Activated effector memory CD4-positive, alpha-beta T cell treated with Interleukin-2 at 50 U/mL for 16 hours (primary cell): ENCODE measurements around the gene ACTBL2.
"Not testable (repeated sequence)": the region's sequence is repeated elsewhere in the genome, so short reads cannot be mapped to it uniquely, and the experiment has no call there.

Experiments
- DNase-seq: peaks from one replicate; pipeline ENCODE4 v3.0.0-alpha.2; 2020

The ACTBL2 gene

DNA sequence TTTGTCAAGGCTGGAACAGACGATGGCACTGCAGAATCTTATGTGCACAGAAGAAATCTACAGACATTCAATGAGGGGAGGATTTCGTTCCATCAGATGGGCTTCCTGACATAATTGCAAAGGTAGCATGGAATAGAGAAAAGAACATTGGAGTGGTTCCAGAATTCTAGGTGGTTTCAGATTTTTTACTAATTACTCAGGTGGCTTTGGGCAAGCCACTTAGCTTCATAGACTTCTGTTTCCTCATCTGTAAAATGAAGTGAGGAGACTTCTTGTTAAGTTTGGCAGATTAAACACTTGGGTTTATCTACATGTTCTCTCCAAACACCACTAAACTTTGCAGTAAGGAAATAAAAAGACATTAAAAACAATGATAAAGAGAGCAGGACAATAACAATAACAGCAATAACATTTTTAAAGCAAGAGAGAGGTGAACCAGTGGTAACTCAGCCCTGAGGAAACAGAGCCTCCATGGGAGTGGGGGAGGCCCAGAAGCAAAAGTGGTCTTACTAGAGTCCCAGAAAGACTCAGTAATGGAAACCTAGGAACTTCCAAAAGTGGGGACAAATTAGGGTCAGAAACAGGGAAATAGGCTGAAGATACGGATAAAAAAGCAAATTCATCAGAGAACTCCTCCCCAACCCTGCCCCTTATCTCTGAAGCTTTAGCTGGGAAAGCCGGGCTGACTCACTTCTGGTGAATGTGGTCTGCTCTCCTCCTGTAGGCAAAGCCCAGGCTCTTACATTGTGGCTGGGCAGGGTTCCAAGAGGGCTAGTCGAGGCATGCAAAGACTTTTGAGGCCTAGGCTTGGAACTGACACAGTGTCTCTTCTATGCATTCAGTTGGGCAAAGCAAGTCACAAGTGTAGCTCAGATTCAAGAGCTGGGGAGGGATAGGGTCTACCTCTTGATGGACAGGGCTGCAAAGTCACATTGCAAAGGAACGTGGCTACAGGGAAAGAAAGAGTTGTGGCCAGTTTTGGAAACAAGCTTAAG is 11.8 kb upstream of the ACTBL2 start:
- peak; percentile 32 for DNase-seq

DNA sequence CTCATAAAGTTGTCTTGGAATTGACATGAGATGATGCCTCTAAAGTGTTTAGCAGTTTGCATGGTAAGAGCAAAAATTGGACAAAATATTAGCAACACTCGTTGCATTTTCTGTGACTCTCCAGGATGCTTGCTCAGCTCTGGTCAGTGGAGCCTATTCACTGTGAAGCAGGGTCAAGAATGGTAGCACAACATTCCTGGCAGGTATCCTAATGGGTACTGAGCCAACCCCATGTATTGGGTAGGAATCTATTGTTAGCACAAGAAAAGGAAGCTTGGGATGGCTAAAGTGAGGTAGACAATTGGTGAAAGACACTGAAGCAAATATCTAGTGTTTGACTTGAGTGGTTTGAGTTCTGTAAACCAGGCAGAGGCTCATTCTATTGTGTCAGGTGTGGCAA is 10.4 kb upstream of the ACTBL2 start:
- DNase-seq = no peak

DNA sequence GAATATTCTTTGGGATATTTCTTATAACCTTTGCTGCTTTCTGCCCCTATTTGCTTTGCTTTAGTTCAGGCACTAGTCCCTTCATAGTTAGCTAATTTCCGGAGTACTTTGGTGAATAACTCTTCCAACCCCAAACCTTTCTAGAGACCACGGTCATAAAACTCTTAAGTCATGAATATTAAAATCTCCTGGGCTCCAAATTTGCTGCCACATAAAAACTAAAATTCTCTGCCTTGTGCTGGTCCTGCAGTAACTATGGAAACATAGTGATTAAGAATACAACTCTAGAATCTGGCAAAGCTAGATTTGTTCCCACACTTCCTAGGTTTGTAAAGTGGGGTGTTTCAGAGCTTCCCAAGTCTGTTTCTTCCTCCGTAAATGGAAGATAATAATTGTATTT is 10.0 kb upstream of the ACTBL2 start:
- DNase-seq = no peak

DNA sequence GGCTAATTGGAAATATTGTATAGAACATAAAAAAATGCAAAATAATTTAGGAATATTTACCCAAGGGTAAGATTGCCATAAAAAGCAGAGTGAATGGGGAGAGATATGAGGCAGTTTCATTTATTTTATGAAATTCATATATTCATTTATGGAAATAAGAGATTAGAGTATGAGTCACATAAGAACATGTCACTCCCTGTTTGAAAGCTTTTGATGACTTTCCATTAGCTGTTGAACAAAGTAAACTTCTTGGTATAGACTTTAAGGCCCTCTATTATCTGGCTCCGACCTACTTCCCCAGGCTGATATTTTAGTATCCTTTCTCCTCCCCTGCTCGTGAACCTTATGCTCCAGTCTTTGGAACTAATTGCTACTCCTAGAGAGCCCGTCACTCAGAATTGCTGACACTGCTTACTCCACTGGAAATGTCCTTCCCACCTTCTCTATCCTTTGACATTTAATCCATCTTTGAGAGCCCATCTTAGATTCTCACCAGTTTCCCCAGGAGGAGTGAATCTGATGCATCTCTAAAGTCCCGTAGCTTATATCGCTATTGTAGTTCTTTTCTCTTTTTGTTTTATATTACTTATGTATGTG is 8.9 kb upstream of the ACTBL2 start:
- no peak for DNase-seq

DNA sequence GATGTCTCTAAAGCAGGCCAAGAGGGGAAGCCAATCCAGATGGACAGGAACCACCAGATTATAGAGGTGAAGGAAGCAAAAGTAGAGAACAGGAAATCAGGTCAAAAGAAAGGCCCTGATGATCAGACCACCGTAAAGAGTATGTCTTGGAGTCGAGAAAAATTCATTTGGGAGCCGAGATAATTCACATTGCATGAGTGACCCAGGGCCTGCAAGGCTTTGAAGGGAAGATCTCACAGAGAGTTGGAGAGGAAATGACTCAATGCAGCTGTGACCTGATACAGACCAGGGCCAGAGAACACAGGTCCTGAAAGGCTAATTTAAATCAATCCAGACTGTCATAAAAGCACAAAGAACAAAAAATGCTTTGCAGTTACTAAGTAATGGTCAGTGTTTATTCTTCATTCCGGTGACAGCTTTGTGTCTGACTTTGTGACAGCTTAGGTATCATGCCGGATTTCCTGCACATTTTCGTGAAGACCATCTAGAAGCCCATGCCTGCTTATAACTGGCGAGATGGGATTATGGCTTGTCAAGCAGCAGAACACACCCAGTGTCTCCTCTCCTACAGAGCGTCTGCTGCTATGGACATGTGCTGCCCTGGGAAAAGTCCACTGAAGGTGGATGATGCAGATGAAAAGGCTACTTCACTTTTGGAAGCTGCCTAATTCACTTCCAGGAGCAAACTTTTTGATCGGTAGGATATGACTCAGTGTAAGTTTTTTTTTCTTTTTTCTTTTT is 5.8 kb upstream of the ACTBL2 start:
- no peak for DNase-seq

DNA sequence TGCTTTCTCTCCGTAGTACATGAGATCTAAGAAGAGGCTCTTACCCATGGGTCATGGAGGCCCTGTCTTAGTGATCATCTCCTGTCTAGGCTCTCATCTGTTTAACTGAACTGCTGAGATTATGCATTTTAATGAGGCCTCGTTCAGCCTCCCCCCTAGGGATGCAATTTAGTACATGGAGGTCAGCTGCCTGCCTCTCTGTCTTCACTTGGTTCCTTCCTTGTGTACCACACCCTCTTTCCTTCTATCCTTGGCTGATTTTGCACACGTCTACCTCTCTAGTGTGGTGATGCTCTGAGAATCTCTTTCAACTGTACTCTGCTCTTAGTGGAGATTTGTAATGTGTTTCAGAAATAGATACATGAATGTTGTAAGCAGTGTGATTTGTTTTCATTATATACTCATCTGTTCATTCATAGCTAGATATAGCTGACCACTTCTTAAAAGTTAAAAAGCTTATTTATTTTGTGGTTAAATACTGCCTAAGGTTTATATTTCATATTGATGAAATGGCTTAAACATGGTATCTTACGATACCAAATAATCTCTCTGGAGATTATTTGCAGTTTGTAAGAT is 3.5 kb upstream of the ACTBL2 start:
- DNase-seq = no peak

DNA sequence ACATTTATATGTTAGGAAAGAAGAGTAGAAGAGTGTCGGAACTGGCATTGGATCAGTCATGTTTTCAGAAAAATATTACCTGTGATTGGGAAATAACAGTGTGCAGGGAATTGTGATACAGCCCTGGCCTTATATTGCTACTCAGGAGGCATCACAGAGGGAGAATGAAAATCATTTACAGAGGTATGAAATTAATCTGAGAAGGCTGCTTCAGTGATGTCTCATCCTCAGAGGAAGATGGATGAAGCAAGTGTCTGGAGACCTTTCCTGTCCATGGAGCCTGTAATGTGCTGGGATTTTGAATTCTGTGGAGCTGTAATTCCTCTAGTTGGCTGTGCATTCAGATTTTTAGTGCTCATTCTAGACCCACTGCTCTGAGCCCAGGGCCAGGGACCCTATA is 3.8 kb downstream of the ACTBL2 start:
- no peak for DNase-seq

DNA sequence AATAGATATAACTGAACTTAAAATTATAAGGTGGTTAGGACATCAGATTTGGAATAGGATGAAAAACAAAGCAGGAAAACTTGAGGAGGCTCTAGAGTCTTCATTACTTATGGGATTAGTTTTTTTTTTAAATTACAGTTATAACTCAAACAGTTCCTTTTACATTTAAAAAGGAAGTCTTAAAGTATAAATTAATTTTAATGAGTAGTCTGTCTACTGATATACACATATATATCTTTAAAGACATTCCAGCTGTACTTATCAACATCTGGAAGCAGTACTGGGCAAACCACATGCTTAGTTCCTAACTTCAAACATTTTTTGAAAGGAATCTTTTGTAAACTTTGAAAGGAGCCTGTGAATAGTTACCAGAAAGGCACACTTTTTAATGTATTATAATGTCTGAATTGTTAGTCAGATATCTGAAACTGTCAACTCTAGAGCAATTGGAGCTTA is 6.0 kb downstream of the ACTBL2 start:
- DNase-seq = no peak

DNA sequence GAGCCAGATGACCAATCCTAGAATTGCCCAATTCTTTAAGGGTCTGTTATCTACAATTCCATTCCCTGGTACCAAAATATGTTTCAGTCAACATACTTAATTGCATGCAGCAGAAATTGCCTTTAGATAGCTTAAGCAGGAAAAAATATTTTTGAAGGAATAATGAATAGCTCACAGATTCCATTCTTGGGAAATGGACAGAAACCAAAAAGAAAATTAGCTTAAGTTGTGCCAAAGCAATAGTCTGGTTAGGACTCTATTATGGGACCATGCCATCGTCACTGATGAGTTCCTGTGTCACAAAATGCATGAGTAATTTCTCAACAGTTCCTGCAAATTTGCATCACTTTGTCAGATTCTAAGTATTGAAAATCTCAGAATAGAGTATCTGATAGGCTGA is 12.3 kb downstream of the ACTBL2 start:
- DNase-seq = no peak

DNA sequence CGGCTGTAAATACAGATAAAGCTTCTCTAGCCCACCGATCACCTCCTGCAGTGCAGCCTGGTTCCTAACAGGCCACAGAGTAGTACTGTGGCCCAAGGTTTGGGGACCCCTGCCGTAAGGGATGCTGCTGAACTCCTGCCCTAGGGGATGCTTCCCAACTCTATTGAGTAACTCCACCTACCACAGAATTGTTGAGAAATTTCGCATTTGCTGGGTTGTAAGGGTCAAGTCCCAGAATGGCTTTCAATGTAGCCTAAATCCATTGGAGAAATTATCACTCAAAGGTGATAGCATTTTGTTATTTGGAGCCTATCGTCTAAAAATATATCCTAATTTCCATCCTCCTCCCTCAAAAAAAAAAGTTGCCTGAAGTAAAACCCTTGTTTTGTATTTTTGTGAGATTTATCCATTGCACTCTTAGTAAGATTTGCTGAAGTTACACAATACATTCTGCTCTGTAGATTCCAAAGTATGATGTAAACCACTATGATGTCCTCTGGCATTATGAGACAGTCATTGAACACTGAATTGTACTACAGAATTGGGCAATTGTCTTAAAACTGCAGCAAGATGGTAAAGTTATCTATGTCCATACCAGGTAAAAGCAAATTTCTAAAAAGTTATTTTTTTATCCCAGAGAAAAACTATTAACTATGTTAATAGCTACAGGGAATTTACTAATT is 14.0 kb downstream of the ACTBL2 start:
- DNase-seq = no peak

DNA sequence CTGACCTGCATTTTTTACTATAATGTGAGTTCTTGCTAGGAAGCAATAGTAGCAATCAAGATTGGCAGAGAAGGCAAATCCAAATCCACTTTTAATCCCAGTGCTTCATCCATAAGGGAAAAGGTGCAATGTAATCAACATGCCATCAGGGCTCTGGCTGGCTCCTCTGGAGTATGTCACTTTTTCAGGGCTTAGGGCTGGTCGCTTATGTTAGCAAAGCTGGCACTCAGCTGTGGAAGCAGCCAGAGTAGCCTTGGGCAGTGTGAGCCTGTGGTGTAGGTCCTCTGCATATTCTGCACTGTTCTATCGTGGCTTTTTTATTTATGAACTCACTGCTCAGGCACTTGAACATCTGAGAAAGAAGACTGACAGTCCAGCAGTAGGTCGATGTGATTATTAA is 16.1 kb downstream of the ACTBL2 start:
- DNase-seq = no peak

DNA sequence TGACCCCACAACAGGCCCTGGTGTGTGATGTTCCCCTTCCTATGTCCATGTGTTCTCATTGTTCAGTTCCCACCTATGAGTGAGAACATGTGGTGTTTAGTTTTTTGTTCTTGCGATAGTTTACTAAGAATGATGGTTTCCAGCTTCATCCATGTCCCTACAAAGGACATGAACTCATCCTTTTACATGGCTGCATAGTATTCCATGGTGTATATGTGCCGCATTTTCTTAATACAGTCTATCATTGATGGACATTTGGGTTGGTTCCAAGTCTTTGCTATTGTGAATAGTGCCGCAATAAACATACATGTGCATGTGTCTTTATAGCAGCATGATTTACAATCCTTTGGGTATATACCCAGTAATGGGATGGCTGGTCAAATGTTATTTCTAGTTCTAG is 22.6 kb downstream of the ACTBL2 start:
- DNase-seq = not testable (repeated sequence)

DNA sequence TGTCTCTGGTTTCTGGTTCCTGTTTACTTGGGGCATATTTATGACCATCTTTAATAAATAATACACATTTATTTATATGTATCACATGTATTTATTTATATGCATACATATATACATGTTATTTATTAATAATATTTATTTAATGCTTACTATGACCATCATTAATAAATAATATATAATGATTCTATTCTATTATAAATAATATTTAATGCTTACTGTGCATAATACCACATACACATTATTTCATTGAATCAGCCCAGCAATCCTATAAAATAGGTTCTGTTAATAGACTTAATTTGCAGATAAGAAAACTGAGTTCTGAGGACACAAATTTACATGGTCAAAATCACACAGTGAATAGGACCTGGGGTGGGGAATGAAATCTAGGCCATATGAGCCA is 24.2 kb downstream of the ACTBL2 start:
- DNase-seq = no peak

DNA sequence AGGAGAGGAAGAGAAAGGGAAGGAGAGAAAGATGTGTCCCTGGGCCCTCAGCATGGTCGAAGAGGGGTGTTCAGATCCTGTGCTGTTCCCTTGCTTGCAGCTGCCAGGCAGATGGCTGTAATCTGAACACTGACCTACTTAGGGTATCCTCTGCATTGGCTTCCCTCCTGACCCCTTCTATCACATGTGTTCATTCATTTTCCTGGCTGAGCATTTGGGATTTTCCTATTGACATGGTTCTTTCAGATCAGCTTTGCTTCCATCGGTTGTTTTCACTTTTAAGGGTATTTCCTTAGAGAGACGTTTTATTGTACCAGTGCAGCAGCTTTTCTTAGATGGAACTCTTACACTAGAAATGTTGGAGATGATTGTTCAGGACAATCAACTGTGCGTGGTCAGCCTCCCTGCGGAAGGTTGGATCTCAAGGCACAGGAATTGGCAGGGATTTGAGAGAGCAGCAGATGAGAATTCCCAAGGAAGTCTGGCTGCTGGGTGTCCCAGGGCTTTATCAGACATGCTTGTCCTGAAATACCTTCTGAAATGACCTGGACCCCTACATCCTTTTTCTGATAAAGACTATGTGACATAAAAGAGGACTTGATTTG is 26.0 kb downstream of the ACTBL2 start:
- no peak for DNase-seq

DNA sequence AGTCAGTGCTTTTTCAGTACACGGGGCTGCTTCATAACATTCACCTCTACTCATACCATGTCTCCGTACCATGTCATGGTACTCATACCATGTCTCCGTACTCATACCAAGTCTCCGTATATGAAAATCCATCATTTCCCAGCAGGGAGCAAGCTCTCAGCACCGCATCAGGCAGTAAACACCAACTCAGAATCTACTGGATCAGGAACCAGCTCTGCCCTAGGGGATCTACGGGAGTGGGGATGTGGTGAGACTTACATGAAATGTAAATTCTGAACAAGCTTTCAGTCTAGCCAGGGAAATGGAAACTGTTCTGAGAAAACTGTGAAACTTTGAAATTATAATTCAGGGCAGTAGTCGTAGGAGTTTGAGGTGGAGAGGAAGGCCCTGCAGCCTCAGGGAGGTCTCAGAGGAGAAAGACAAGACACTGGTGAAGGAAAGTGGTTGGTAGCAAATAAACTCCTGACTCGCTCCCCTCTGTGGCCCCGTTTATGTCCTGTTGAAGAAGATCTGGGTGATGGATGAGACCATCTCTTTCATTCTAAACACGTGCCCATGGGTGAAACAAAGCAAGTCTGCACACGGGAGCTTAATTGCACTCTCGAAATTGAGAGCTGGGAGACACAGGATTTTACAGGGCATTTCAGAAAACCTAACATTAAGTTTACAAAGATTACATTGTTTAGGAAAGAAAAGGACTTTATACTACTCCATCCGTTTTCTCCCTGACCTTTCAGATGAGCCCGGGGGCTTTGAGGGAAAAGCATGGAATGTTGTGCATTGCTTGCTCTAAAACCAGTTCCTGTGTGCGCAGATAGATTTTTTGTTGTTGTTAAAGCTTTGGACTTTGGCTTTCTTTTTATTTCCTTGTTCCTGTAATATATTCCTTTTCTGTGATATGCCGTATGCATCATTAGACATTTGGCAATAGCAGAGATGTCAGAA is 26.8 kb downstream of the ACTBL2 start:
- no peak for DNase-seq

DNA sequence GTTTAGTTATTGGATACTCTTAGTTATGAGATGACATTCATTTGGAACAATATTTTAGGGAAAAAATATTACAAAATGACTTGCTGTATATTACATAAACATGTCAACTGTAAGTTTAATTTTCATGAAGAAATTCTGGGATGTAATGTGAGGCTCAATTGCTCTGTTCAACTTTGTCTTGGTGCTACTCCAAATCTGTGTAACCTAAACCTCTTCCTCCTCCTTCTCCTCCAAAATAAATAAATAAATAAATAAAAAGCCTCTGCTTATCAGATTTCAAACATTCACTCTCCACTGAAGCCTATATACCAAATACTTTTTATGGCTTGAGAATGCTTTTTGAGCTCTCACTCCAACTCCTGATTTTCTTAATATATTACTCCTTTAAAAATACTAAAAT is 27.7 kb downstream of the ACTBL2 start:
- no peak for DNase-seq

DNA sequence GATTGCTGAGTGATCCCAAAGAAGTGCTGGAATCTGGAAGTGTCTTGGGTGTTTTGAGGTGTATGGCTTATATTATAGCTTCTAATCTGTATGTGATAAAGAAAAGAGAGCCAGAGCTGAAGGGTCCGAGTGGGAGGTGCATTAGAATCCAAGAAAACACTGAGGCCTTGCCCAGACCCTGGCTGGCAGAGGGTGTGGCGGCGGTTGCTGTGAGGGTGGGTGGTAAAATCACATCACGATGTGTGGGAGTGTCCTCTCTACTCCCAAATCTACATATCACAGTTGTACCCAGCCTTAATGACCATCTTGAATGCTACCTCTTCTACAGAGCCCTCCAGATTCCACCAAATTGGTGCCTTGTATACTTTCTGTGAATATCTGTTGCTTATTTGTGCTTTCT is 28.9 kb downstream of the ACTBL2 start:
- no peak for DNase-seq

DNA sequence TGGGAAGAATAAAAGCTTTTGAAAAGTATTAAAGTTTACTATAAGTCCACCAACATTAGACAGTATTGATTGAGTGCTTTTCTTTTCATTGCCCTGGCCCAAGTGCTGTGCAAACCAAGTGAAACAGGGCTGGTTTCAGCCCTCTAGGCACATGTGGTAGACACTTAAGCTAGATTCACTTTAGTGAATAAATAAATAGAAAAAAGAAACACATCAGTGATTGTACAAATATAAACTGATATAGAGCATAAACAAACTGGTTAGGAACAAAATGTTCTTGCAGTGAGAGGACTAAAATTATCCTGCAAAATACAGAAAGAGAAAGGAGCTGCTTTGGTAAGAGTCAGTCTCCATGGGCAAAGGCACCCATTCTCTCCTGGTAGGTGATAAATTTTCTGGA is 29.7 kb downstream of the ACTBL2 start:
- no peak for DNase-seq

DNA sequence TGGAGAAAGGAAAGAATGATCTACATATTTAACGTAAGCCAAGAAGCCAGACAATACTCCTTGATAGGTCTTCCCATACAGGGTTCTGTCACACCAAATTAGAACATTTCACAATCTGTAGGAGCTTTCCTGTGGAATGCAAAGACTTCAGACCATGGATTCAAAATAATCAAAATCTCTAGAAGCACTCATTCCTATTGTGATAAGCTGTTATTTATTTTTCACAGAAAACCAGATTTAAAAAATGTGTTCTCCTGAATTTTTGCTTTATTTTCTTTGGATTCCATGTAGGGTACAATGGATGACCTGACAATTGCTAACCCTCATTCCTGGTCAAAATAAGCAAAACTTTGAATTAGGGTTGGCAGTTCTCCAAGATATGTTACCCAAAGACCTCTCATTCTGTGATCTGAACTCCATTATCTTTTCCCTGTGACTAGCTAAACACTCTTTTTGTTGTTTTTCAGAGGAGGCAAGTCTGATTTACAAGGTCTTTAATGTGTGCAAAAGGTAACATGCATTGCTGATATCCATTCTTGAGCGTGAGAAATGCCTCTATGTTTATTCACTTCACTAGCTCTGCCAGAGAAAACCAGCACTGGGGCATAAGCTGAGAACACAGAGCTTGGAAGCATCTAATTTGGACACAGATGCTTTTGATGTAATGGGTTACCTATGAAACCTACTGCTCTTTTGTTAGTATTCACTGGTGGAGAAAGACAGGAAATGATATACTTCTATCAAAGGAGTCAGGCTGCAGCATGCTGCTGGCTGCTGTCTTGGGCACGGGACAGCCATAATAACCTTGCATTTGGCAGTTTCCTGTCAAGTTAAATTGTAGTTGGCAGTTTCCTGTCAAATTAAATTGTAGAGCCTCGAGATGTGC is 31.4 kb downstream of the ACTBL2 start:
- no peak for DNase-seq

DNA sequence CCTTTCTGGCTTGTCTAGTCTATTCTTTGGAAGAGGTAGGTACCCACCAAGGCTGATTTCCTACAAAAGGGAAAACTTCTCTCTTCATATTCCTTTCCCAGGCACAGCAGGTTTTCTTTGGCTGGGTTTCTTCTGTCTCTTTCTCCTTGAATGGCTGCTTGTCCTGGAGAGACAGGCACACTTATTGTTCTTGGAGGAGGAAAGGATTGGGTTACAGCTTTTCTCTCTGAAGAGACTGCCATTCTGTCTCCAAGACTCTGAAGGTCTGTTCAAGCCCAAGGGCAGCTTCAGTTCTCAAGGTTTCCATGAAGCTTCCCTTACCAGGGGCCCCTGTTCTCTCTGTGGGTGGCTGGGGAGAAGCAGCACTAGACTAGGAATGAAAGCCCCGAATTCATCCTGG is 33.9 kb downstream of the ACTBL2 start:
- DNase-seq = no peak
